Measurements from ENCODE around the gene ARL3. TPM values are rescaled to one million over a fixed set of nuclear protein-coding genes. Genes with fewer than 3 reads are reported as not detected.
"Not testable (repeated sequence)": the region's sequence is repeated elsewhere in the genome, so short reads cannot be mapped to it uniquely, and the experiment has no call there.

ARL3 gene
- polyA plus RNA-seq, 3 donors, result 4.9 to 12.6 (median 6.8) TPM

- H3K27ac ChIP-seq (ENCODE audit: low read depth, low read length), result no peak overlapping the region
- 68 to 84% (median 80%) methylated on average over 9 of the region's 9 CpGs for WGBS, 3 donors
Observed at GRCh38 chr10:102677331-102678067, 36.7 kb downstream of the ARL3 start.

GRCh38 chr10:102676534-102677315 lies 37.5 kb downstream of the ARL3 start:
- WGBS, 3 donors, result 70 to 89% (median 75%) methylated on average over 9 of the region's 9 CpGs
- H3K27ac ChIP-seq (ENCODE audit: low read depth, low read length), result no peak overlapping the region

GRCh38 chr10:102675666-102676533 lies 38.3 kb downstream of the ARL3 start:
- H3K27ac ChIP-seq (ENCODE audit: low read depth, low read length), result peak overlapping the region; percentile 2
- WGBS, 3 donors, result 34 to 49% (median 42%) methylated on average over 16 of the region's 16 CpGs

GRCh38 chr10:102675011-102675665 lies 39.1 kb downstream of the ARL3 start:
- peak overlapping the region; percentile 2 for H3K27ac ChIP-seq (ENCODE audit: low read depth, low read length)
- WGBS, 3 donors, result 51 to 60% (median 56%) methylated on average over 8 of the region's 8 CpGs

GRCh38 chr10:102674566-102674965 lies 39.6 kb downstream of the ARL3 start:
- 42 to 66% (median 51%) methylated on average over 2 of the region's 2 CpGs for WGBS, 3 donors
- no peak overlapping the region for H3K27ac ChIP-seq (ENCODE audit: low read depth, low read length)

GRCh38 chr10:102673819-102674511 lies 40.2 kb downstream of the ARL3 start:
- 3 to 32% (median 5%) methylated on average over 19 of the region's 19 CpGs for WGBS, 3 donors
- no peak overlapping the region for H3K27ac ChIP-seq (ENCODE audit: low read depth, low read length)

- no peak overlapping the region for H3K27ac ChIP-seq (ENCODE audit: low read depth, low read length)
- WGBS, 3 donors, result 68 to 83% (median 73%) methylated on average over 13 of the region's 13 CpGs
Observed at GRCh38 chr10:102673236-102673818, 40.9 kb downstream of the ARL3 start.

GRCh38 chr10:102670871-102671434 lies 43.2 kb downstream of the ARL3 start:
- H3K27ac ChIP-seq (ENCODE audit: low read depth, low read length), result no peak overlapping the region
- 43 to 79% (median 75%) methylated on average over 6 of the region's 6 CpGs for WGBS, 3 donors

GRCh38 chr10:102670065-102670670 lies 44.0 kb downstream of the ARL3 start:
- 88 to 93% (median 91%) methylated on average over 9 of the region's 9 CpGs for WGBS, 3 donors
- no peak overlapping the region for H3K27ac ChIP-seq (ENCODE audit: low read depth, low read length)

GRCh38 chr10:102669206-102670064 lies 44.8 kb downstream of the ARL3 start:
- 41 to 86% (median 78%) methylated on average over 7 of the region's 7 CpGs for WGBS, 3 donors
- H3K27ac ChIP-seq (ENCODE audit: low read depth, low read length), result no peak overlapping the region

GRCh38 chr10:102668326-102669107 lies 45.7 kb downstream of the ARL3 start:
- no peak overlapping the region for H3K27ac ChIP-seq (ENCODE audit: low read depth, low read length)
- WGBS, 3 donors, result 77 to 89% (median 88%) methylated on average over 10 of the region's 10 CpGs

GRCh38 chr10:102667411-102667810 lies 46.8 kb downstream of the ARL3 start:
- not testable (repeated sequence) for H3K27ac ChIP-seq (ENCODE audit: low read depth, low read length)
- 76 to 95% (median 80%) methylated on average over 4 of the region's 4 CpGs for WGBS, 3 donors

GRCh38 chr10:102665904-102666509 lies 48.2 kb downstream of the ARL3 start:
- no peak overlapping the region for H3K27ac ChIP-seq (ENCODE audit: low read depth, low read length)
- 81 to 86% (median 85%) methylated on average over 9 of the region's 9 CpGs for WGBS, 3 donors

GRCh38 chr10:102661658-102662028 lies 52.6 kb downstream of the ARL3 start:
- H3K27ac ChIP-seq (ENCODE audit: low read depth, low read length), result no peak overlapping the region
- WGBS, 3 donors, result 46 to 66% (median 57%) methylated on average over 6 of the region's 6 CpGs

All from adipose tissue (tissue), 3 donors.